ENCODE data around the gene LY86. TPM values are rescaled to one million over a fixed set of nuclear protein-coding genes. Genes with fewer than 3 reads are reported as not detected.

LY86 gene
- total and polyA plus RNA-seq, 10 of the 15 experiments (the other 5 are each of a cell fraction or from before 2014, with no cell fraction given): 68.2 to 457 (median 128) TPM

GRCh38 chr6:6583836-6584235 is 4.7 kb upstream of the LY86 start (continued):
- TF ChIP-seq ZNF687 (IDR thresholded peaks at IDR 0.05) (peak; percentile 86), IRF4 (IDR thresholded peaks at IDR 0.05; ENCODE audit: low read depth, low read length) (peak; percentile 66; the same call in 1 of the 2 replicates), RBBP5 (conservative IDR thresholded peaks at IDR 0.05) (no peak), DPF2 (IDR thresholded peaks at IDR 0.05) (no peak), BHLHE40 (IDR thresholded peaks at IDR 0.05; ENCODE audit: borderline replicate concordance in 1 of 2, low read depth in 2 of 2, low read length in 1 of 2) (no peak), CTCF (IDR thresholded peaks at IDR 0.05 in 2 of 3, conservative IDR thresholded peaks at IDR 0.05 in 1 of 3; ENCODE audit: control insufficient read depth in 2 of 3, extremely low read depth in 1 of 3, insufficient read depth in 1 of 3, low read depth in 3 of 3, low read length in 3 of 3) (no peak), BRCA1 (IDR thresholded peaks at IDR 0.05; ENCODE audit: low read depth, low read length) (no peak), SMAD1 (IDR thresholded peaks at IDR 0.05; ENCODE audit: low read depth, partially characterized antibody) (no peak), ZBTB33 (IDR thresholded peaks at IDR 0.05) (no peak), JUND (IDR thresholded peaks at IDR 0.05; ENCODE audit: low read depth, low read length) (no peak), RAD51 (IDR thresholded peaks at IDR 0.05) (no peak), CBX5 (IDR thresholded peaks at IDR 0.05; ENCODE audit: low read depth) (no peak), E4F1 (IDR thresholded peaks at IDR 0.05; ENCODE audit: borderline replicate concordance, partially characterized antibody) (no peak), SMARCA5 (IDR thresholded peaks at IDR 0.05) (peak; percentile 57; the same call in 1 of the 2 replicates), HDGF (IDR thresholded peaks at IDR 0.05) (no peak), NBN (IDR thresholded peaks at IDR 0.05) (no peak), MLLT1 (IDR thresholded peaks at IDR 0.05) (no peak), CHD2 (IDR thresholded peaks at IDR 0.05; ENCODE audit: borderline replicate concordance, low read depth, low read length) (no peak), MEF2A (IDR thresholded peaks at IDR 0.05; ENCODE audit: insufficient read depth, low read depth, low read length) (no peak), SREBF1 (IDR thresholded peaks at IDR 0.05; ENCODE audit: low read length) (no peak)

Measured in GM12878 (cell line).